HepG2 (cell line): ENCODE measurements around the gene NUP88. TPM values are rescaled to one million over a fixed set of nuclear protein-coding genes. Genes with fewer than 3 reads are reported as not detected.

Experiments used
- AKNA ChIP-seq: sonication (generic); formaldehyde crosslinking; IDR thresholded peaks from 2 replicates; pipeline ENCODE4 v1.4.0; 2020; ENCODE audit warnings: missing genetic modification reagents, borderline replicate concordance
- ARNT2 ChIP-seq: sonication (generic); formaldehyde crosslinking; IDR thresholded peaks from 2 replicates; pipeline ENCODE4 v1.8.0; 2022; ENCODE audit warnings: mild to moderate bottlenecking, low read depth, missing genetic modification reagents, moderate library complexity
- HIVEP1 ChIP-seq: sonication (generic); formaldehyde crosslinking; IDR thresholded peaks from 2 replicates; pipeline ENCODE4 v1.4.0; 2020; ENCODE audit warnings: mild to moderate bottlenecking, missing genetic modification reagents
- MXD4 ChIP-seq: IDR thresholded peaks from 2 replicates; pipeline ENCODE4 v1.6.1; 2016; ENCODE audit warnings: mild to moderate bottlenecking, missing biosample characterization, missing genetic modification reagents
- NR2C2 ChIP-seq: sonication (generic); formaldehyde crosslinking; IDR thresholded peaks from 2 replicates; pipeline ENCODE4 v1.4.0; 2020; ENCODE audit warnings: missing genetic modification reagents, mild to moderate bottlenecking, moderate library complexity, borderline replicate concordance
- REST ChIP-seq, 2 experiments: IDR thresholded peaks; 2 replicates each; pipeline ENCODE4 v1.6.1; 2011 to 2012; ENCODE audit warnings: low read length in 2 of 2, borderline replicate concordance in 1 of 2, low read depth in 1 of 2, mild to moderate bottlenecking in 1 of 2, moderate library complexity in 1 of 2
- SIN3A ChIP-seq: IDR thresholded peaks from 2 replicates; pipeline ENCODE4 v1.6.1; 2011; ENCODE audit warnings: low read depth, mild to moderate bottlenecking, control low read depth, low read length, borderline replicate concordance
- SP2 ChIP-seq: sonication (generic); formaldehyde crosslinking; IDR thresholded peaks from 2 replicates; pipeline ENCODE4 v1.5.1; 2020; ENCODE audit warnings: mild to moderate bottlenecking, missing genetic modification reagents
- XRCC5 ChIP-seq: fragments of 200-400 bp; formaldehyde crosslinking; optimal IDR thresholded peaks from 2 replicates; pipeline ENCODE3; 2017; ENCODE audit warnings: mild to moderate bottlenecking, low read length
- ZFP90 ChIP-seq: sonication (generic); formaldehyde crosslinking; IDR thresholded peaks from 2 replicates; pipeline ENCODE4 v1.8.0; 2022; ENCODE audit warnings: missing genetic modification reagents, mild to moderate bottlenecking, inconsistent platforms, borderline replicate concordance
- ZFX ChIP-seq: sonication (generic); formaldehyde crosslinking; IDR thresholded peaks from 2 replicates; pipeline ENCODE4 v1.4.0; 2020; ENCODE audit warnings: mild to moderate bottlenecking, low read depth, missing genetic modification reagents, moderate library complexity
- ZNF121 ChIP-seq: sonication (generic); formaldehyde crosslinking; IDR thresholded peaks from 2 replicates; pipeline ENCODE4 v1.5.0; 2020; ENCODE audit warnings: mild to moderate bottlenecking, missing genetic modification reagents
- ZNF264 ChIP-seq: sonication (generic); formaldehyde crosslinking; IDR thresholded peaks from 2 replicates; pipeline ENCODE4 v1.4.0; 2020; ENCODE audit warnings: missing genetic modification reagents
- ZNF563 ChIP-seq: sonication (generic); formaldehyde crosslinking; IDR thresholded peaks from 2 replicates; pipeline ENCODE4 v1.8.0; 2022; ENCODE audit warnings: mild to moderate bottlenecking, moderate library complexity, missing genetic modification reagents
- ZNF777 ChIP-seq: sonication (generic); formaldehyde crosslinking; IDR thresholded peaks from 2 replicates; pipeline ENCODE4 v1.4.0; 2020; ENCODE audit warnings: missing genetic modification reagents
- polyA plus RNA-seq, 8 experiments: library from polyadenylated mRNA; depleted of rRNA in 3 of 8; stranded (reverse) in 7 of 8; unstranded in 1 of 8; fragments of >200 nt; fragmentation: Illumina TruSeq in 4 of 8; extraction: Trizol in 4 of 8; gene quantifications; 2 replicates each; pipeline versions ENCODE4 v1.2.1 to v1.2.3, GENCODE V29; 2011 to 2016; ENCODE audit warnings: low read depth in 4 of 8, missing spikeins in 1 of 8, mixed read lengths in 1 of 8; ENCODE audit not compliant: insufficient read depth in 1 of 8
- total RNA-seq, 5 experiments: library from RNA; depleted of rRNA; stranded (reverse); fragments of >200 nt; fragmentation: Illumina TruSeq; extraction: Trizol; gene quantifications; 2 replicates each; pipeline ENCODE4 v1.2.3, GENCODE V29; 2016; ENCODE audit warnings: low read depth in 1 of 5

NUP88 gene
- total and polyA plus RNA-seq, 2 of the 13 experiments (the other 11 are each of a cell fraction or from before 2014, with no cell fraction given) = 48.2 to 130 TPM

- TF ChIP-seq ZNF121 = no peak
- TF ChIP-seq AKNA (CRISPR knock-in tag) = no peak
- peak; percentile 53 for TF ChIP-seq XRCC5
- TF ChIP-seq REST (IDR thresholded peaks at IDR 0.05; ENCODE audit: borderline replicate concordance in 1 of 2, low read depth in 1 of 2, low read length in 2 of 2) = peak in 1 of 2 experiments; percentile 48; a peak in 2 of 4 replicates
- TF ChIP-seq ZFX (CRISPR knock-in tag) = peak; percentile 75
- peak; percentile 79 for TF ChIP-seq SIN3A
- no peak; the same call in 1 of the 2 replicates for TF ChIP-seq ZNF563 (CRISPR knock-in tag)
- TF ChIP-seq ZNF777 (CRISPR knock-in tag) = no peak
- peak; percentile 61 for TF ChIP-seq ARNT2 (CRISPR knock-in tag)
- TF ChIP-seq MXD4 (CRISPR knock-in tag) = peak; percentile 96
- peak; percentile 52; the same call in 1 of the 2 replicates for TF ChIP-seq ZFP90 (CRISPR knock-in tag)
- TF ChIP-seq SP2 = peak; percentile 73; the same call in 1 of the 2 replicates
- TF ChIP-seq HIVEP1 (CRISPR knock-in tag) = peak; percentile 63; the same call in 1 of the 2 replicates
- peak; percentile 82 for TF ChIP-seq NR2C2 (CRISPR knock-in tag)
- no peak for TF ChIP-seq ZNF264 (CRISPR knock-in tag)
These were observed 644 bp upstream of the NUP88 start, which contains the start of gene RPAIN (continued) for GRCh38 chr17:5419959-5420653.
